Vagina (tissue), 2 donors: ENCODE data around the gene DPEP1. TPM values are rescaled to one million over a fixed set of nuclear protein-coding genes. Genes with fewer than 3 reads are reported as not detected.

Experiments used
- DNase-seq, 2 donors: peaks; one replicate each; pipeline ENCODE4 v3.0.0-alpha.2; 2017; ENCODE audit errors: extremely low spot score in 2 of 2
- H3K27ac ChIP-seq: fragments of 200-600 bp; sonication (generic); one replicate; pipeline ENCODE4 v1.5.1; 2019
- H3K27me3 ChIP-seq: fragments of 200-600 bp; sonication (generic); one replicate; pipeline ENCODE4 v1.5.1; 2019
- H3K36me3 ChIP-seq, 2 donors: fragments of 200-600 bp; sonication (generic); one replicate each; pipeline ENCODE4 v1.5.1; 2017 to 2019
- H3K4me1 ChIP-seq: fragments of 200-600 bp; sonication (generic); one replicate; pipeline ENCODE4 v1.5.1; 2019
- H3K4me3 ChIP-seq, 2 donors: fragments of 200-600 bp; sonication (generic); 1 replicate in 1 of 2; 2 replicates in 1 of 2; pipeline ENCODE4 v1.5.1; 2016 to 2019
- H3K9me3 ChIP-seq: fragments of 200-600 bp; sonication (generic); one replicate; pipeline ENCODE4 v1.5.1; 2019
- CTCF ChIP-seq, 3 experiments: fragments of 450-650 bp in 2 of 3; fragments of 200-600 bp in 1 of 3; sonication (generic) in 1 of 3; IDR thresholded peaks; one replicate each; pipeline ENCODE4 v1.5.1; 2017 to 2019; ENCODE audit warnings: antibody characterized with exemption in 3 of 3, mild to moderate bottlenecking in 2 of 3, moderate library complexity in 2 of 3
- POLR2A ChIP-seq, 2 donors: fragments of 450-650 bp; IDR thresholded peaks; one replicate each; pipeline ENCODE4 v1.6.1; 2017; ENCODE audit warnings: antibody characterized with exemption in 2 of 2, mild to moderate bottlenecking in 2 of 2, moderate library complexity in 2 of 2
- POLR2AphosphoS5 ChIP-seq, 2 donors: sonication (generic); formaldehyde crosslinking; IDR thresholded peaks; one replicate each; pipeline ENCODE4 v1.9.0; 2017; ENCODE audit warnings: antibody characterized with exemption in 2 of 2, mild to moderate bottlenecking in 2 of 2, low read depth in 1 of 2; ENCODE audit not compliant: insufficient read depth in 1 of 2
- intact Hi-C: fragments of 100-400 bp; cut with DNase I; formaldehyde crosslinking; loops from one replicate; pipeline ENCODE4 v1.15.1; 2023
- total RNA-seq: library from RNA; depleted of rRNA; stranded (reverse); fragments of >200 nt; gene quantifications from one replicate; pipeline ENCODE4 v1.2.3, GENCODE V29; 2016

DPEP1 gene
- total RNA-seq, 1 donor from 2014 or later, result not detected

GRCh38 chr16:89596957-89597649 lies 16.3 kb upstream of the DPEP1 start:
- intact Hi-C loops, result no loop called here
- no peak overlapping the region for H3K4me3 ChIP-seq
- TF ChIP-seq POLR2A (IDR thresholded peaks at IDR 0.05) (no peak), POLR2AphosphoS5 (IDR thresholded peaks at IDR 0.05; ENCODE audit: insufficient read depth in 1 of 2, low read depth in 1 of 2) (no peak), CTCF (IDR thresholded peaks at IDR 0.05) (no peak)

GRCh38 chr16:89598199-89598598 lies 15.2 kb upstream of the DPEP1 start:
- Histone ChIP-seq H3K4me1 (peaks cover 9% of the 10 kb centered on the region), H3K36me3 (no peaks in the 10 kb centered on the region), H3K4me3 (no peak overlapping the region), H3K9me3 (no peaks in the 10 kb centered on the region), H3K27ac (no peak overlapping the region), H3K27me3 (no peaks in the 10 kb centered on the region)
- TF ChIP-seq POLR2A (IDR thresholded peaks at IDR 0.05), result no peak
- TF ChIP-seq CTCF (IDR thresholded peaks at IDR 0.05), result no peak
- no peak for TF ChIP-seq POLR2AphosphoS5 (IDR thresholded peaks at IDR 0.05; ENCODE audit: insufficient read depth in 1 of 2, low read depth in 1 of 2)
- DNase-seq, result no peak
- intact Hi-C loops, result no loop called here

More at GRCh38 chr16:89596957-89597649, 16.3 kb upstream of the DPEP1 start:
- H3K4me1 ChIP-seq, result no peaks in the 10 kb centered on the region
- no peaks in the 10 kb centered on the region for H3K9me3 ChIP-seq
- no peak for DNase-seq
- H3K27me3 ChIP-seq, result no peaks in the 10 kb centered on the region
- H3K27ac ChIP-seq, result no peak overlapping the region
- H3K36me3 ChIP-seq, result no peaks in the 10 kb centered on the region

GRCh38 chr16:89599451-89599858 lies 14.0 kb upstream of the DPEP1 start:
- Histone ChIP-seq H3K27ac (no peak overlapping the region), H3K9me3 (no peaks in the 10 kb centered on the region), H3K36me3 (no peaks in the 10 kb centered on the region), H3K27me3 (no peaks in the 10 kb centered on the region), H3K4me1 (peaks cover 9% of the 10 kb centered on the region), H3K4me3 (no peak overlapping the region)
- TF ChIP-seq POLR2A (IDR thresholded peaks at IDR 0.05), result no peak
- intact Hi-C loops, result no loop called here
- no peak for DNase-seq

- DNase-seq, result no peak
- H3K36me3 ChIP-seq, result no peaks in the 10 kb centered on the region
Observed at GRCh38 chr16:89599902-89600301, 13.5 kb upstream of the DPEP1 start.

GRCh38 chr16:89600427-89600826 lies 13.0 kb upstream of the DPEP1 start:
- Histone ChIP-seq H3K36me3 (no peaks in the 10 kb centered on the region), H3K4me1 (peaks cover 9% of the 10 kb centered on the region), H3K4me3 (no peak overlapping the region), H3K27ac (no peak overlapping the region), H3K27me3 (no peaks in the 10 kb centered on the region), H3K9me3 (no peaks in the 10 kb centered on the region)
- intact Hi-C loops, result no loop called here
- TF ChIP-seq POLR2AphosphoS5 (IDR thresholded peaks at IDR 0.05; ENCODE audit: insufficient read depth in 1 of 2, low read depth in 1 of 2), result no peak
- TF ChIP-seq POLR2A (IDR thresholded peaks at IDR 0.05), result no peak
- TF ChIP-seq CTCF (IDR thresholded peaks at IDR 0.05), result no peak
- no peak for DNase-seq

More at GRCh38 chr16:89599902-89600301, 13.5 kb upstream of the DPEP1 start:
- intact Hi-C loops, result no loop called here
- H3K4me1 ChIP-seq, result peaks cover 9% of the 10 kb centered on the region
- no peak overlapping the region for H3K27ac ChIP-seq
- no peaks in the 10 kb centered on the region for H3K27me3 ChIP-seq
- TF ChIP-seq CTCF (IDR thresholded peaks at IDR 0.05), result no peak
- TF ChIP-seq POLR2A (IDR thresholded peaks at IDR 0.05), result no peak
- no peak for TF ChIP-seq POLR2AphosphoS5 (IDR thresholded peaks at IDR 0.05; ENCODE audit: insufficient read depth in 1 of 2, low read depth in 1 of 2)
- no peaks in the 10 kb centered on the region for H3K9me3 ChIP-seq
- H3K4me3 ChIP-seq, result no peak overlapping the region
